Skin epidermis (tissue), 12 donors: ENCODE data around the gene PRR23B.

Experiments
- H3K27ac ChIP-seq, 21 experiments: fragments of 200-600 bp; sonication (generic) in 11 of 21; one replicate each; pipeline ENCODE4 v1.5.0; 2020; ENCODE audit warnings: mild to moderate bottlenecking in 3 of 21, inconsistent platforms in 2 of 21, moderate library complexity in 2 of 21
- H3K4me3 ChIP-seq, 7 experiments: fragments of 200-600 bp; sonication (generic) in 2 of 7; one replicate each; pipeline ENCODE4 v1.5.0; 2020; ENCODE audit warnings: inconsistent platforms in 2 of 7, mild to moderate bottlenecking in 2 of 7, moderate library complexity in 1 of 7

The PRR23B gene

DNA sequence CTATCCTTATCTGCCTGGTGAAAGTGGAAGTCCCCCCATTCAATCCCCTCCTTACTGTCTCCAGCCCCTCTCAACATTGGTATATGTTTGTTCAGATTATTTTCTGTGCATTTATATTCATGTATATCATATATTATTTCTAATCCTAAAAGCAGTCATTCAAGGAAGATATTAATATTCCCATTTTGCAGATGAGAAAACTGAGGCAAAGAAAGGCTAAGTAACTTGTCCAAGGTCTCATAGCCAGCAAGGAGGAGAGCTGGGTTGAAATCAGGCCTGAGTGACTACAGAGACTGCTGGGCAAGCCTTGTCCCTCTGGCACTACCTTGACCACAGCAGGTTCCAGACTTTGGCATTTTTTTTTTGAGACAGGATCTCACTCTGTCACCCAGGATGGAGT, 44.7 kb downstream of the PRR23B start:
- Histone ChIP-seq H3K27ac (no peak overlapping the region), H3K4me3 (no peak overlapping the region)

DNA sequence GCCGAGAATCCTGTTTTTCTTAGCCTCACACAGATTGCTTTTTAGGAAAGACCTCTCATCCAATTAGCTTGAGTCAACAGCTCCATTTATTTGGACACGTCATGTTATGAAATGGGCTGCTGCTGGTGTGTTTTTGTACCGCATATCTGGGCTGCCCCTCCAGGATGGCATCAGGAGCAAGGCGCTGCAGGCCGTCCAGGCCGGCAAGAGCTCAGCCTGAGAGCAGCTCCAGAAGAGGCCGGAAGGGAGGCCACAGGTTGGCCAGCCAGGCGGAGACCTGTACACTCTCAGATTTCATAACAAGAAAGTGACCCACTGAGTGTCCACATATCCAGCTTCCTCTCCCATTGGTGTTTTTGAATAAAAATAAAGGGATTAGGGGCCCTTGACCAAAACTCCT, 45.4 kb downstream of the PRR23B start:
- Histone ChIP-seq H3K4me3 (no peak overlapping the region), H3K27ac (no peak overlapping the region)

DNA sequence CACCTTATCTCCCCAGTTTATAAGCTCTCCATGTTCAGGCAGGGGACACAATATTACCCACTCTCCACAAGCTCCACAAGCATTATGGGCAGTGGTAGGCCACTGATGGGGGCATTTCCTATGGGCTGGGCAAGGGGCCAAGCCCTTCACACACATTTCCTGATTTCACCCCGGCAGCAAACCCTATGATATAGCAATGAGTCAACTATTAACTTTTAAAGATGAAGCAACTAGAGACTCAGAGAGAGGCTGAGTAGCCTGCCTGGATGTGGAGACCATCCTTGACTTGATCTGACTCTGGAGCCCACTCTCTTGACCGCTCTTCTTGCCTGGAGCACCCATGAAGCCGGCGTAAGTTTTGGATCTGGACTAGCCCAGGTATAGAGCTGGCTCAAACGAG, 46.3 kb downstream of the PRR23B start:
- Histone ChIP-seq H3K4me3 (no peak overlapping the region), H3K27ac (no peak overlapping the region)

GRCh38 chr3:138972941-138973340, 47.8 kb downstream of the PRR23B start:
- no peak overlapping the region for H3K4me3 ChIP-seq
- no peak overlapping the region for H3K27ac ChIP-seq

DNA sequence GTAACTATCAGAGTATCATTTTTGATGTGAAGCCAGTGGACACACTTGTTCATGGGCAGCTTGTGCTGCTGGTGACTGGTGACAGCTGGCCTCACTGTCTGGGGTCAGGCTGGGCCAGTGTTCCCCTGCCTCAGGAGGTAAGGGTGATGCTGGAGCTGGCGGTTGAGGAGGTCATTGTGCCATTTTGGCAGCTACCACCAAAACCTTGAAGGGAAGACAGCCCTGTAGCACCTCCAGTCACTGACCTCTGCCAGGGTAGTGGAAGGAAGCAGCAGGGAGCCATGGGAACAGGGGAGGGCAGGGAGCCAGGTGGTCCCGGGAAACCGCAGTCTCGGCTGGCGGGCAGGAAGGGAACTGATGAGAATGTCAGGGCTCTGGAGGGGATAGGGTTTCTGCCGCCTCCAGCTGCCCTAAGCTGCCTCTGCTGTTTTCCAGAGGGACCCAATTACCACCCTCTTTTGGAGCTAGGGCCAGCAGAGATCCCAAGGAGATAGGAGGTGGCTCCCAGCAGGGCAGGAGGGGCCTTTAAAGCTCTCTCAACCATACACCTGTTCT, 48.9 kb downstream of the PRR23B start:
- H3K4me3 ChIP-seq: no peak overlapping the region
- no peak overlapping the region for H3K27ac ChIP-seq
